HepG2 (cell line): ENCODE measurements around the gene PRKCSH. TPM values are rescaled to one million over a fixed set of nuclear protein-coding genes. Genes with fewer than 3 reads are reported as not detected.

ENCODE experiments used
- ATAC-seq: fragments of 200-7000 bp; cut with Tn5 transposase; 3 replicates; pipeline ENCODE4 v1.9.1; 2020; ENCODE audit warnings: mild to moderate bottlenecking, moderate library complexity
- BruUV-seq: library from RNA; stranded (reverse); fragments of 400-500 nt; replicated peaks from 2 replicates; lab custom pipeline; 2021; lab: Mats Ljungman, UMichigan
- CTCF ChIA-PET: fragments of 300-600 bp; formaldehyde crosslinking; extraction: SDS; loops from one replicate; lab custom pipeline; 2021; ENCODE audit warnings: low total read pairs, inconsistent platforms, low intra/inter-chr PET ratio; lab: Yijun Ruan, JAX
- POLR2A ChIA-PET: fragments of 350-600 bp; sonication (Branson Sonifier 250); formaldehyde crosslinking; loops from one replicate; lab custom pipeline; 2020; ENCODE audit warnings: antibody characterized with exemption, inconsistent platforms; lab: Yijun Ruan, JAX
- DNase-seq: peaks from one replicate; pipeline ENCODE4 v3.0.0-alpha.2; 2015; ENCODE audit warnings: low spot score
- FAIRE-seq: peaks from 3 replicates; lab custom pipeline; 2011; peaks lifted over from hg19 to GRCh38; lab: Jason Lieb, UNC
- H2AFZ ChIP-seq: one replicate; pipeline ENCODE4 v1.6.1; 2011; ENCODE audit warnings: low read length, inconsistent platforms
- H3K27ac ChIP-seq: fragments of 300-600 bp; 3 replicates; pipeline ENCODE4 v1.8.0; 2011; ENCODE audit warnings: mixed run types, mild to moderate bottlenecking, mixed read lengths, low read length, inconsistent platforms; ENCODE audit not compliant: insufficient read depth; ENCODE audit errors: extremely low read length
- H3K27me3 ChIP-seq, 2 experiments: fragments of 200-600 bp in 1 of 2; 2 replicates in 1 of 2; 3 replicates in 1 of 2; pipeline versions ENCODE4 v1.6.0 to v1.8.0; 2011; ENCODE audit warnings: low read length in 2 of 2, mild to moderate bottlenecking in 2 of 2, moderate library complexity in 2 of 2, inconsistent platforms in 1 of 2; ENCODE audit not compliant: insufficient read depth in 2 of 2, control insufficient read depth in 1 of 2
- H3K36me3 ChIP-seq, 2 experiments: fragments of 200-600 bp in 1 of 2; replicated peaks in 1 of 2; 2 replicates in 1 of 2; 3 replicates in 1 of 2; pipeline versions ENCODE4 v1.5.1 to v1.8.0; 2011; ENCODE audit warnings: low read length in 2 of 2, inconsistent platforms in 1 of 2; ENCODE audit not compliant: insufficient read depth in 2 of 2, control insufficient read depth in 1 of 2
- H3K4me1 ChIP-seq: 2 replicates; pipeline ENCODE4 v1.5.1; 2012; ENCODE audit warnings: low read length, inconsistent platforms; ENCODE audit not compliant: insufficient read depth
- H3K4me2 ChIP-seq: 2 replicates; pipeline ENCODE4 v1.6.0; 2011; ENCODE audit warnings: low read depth, low read length, inconsistent platforms
- H3K4me3 ChIP-seq, 3 experiments: fragments of 200-600 bp in 1 of 3; sonication (generic), shearing (Covaris generic) in 1 of 3; replicated peaks in 1 of 3; 2 replicates each; pipeline ENCODE4 v1.5.1; 2011 to 2016; ENCODE audit warnings: low read length in 3 of 3, inconsistent platforms in 2 of 3, low read depth in 2 of 3, mild to moderate bottlenecking in 2 of 3, control low read depth in 1 of 3, mixed read lengths in 1 of 3; ENCODE audit not compliant: insufficient read depth in 1 of 3
- H3K79me2 ChIP-seq: one replicate; pipeline ENCODE4 v1.6.1; 2011; ENCODE audit warnings: low read length, inconsistent platforms; ENCODE audit not compliant: insufficient read depth
- H3K9ac ChIP-seq: 2 replicates; pipeline ENCODE4 v1.6.0; 2011; ENCODE audit warnings: mild to moderate bottlenecking, low read depth, low read length, inconsistent platforms; ENCODE audit not compliant: insufficient read depth
- H3K9me3 ChIP-seq: 2 replicates; pipeline ENCODE4 v1.5.1; 2012; ENCODE audit warnings: mild to moderate bottlenecking, low read length
- H4K20me1 ChIP-seq: 2 replicates; pipeline ENCODE4 v1.6.0; 2011; ENCODE audit warnings: inconsistent platforms, mild to moderate bottlenecking, low read length, moderate library complexity; ENCODE audit not compliant: insufficient read depth
- AGO2 ChIP-seq: fragments of 200-400 bp; formaldehyde crosslinking; optimal IDR thresholded peaks from 2 replicates; pipeline ENCODE3; 2017; ENCODE audit warnings: mild to moderate bottlenecking, low read depth, low read length, moderate library complexity
- MBNL3 ChIP-seq: fragments of 250-450 bp; sonication (Bioruptor Pico); conservative IDR thresholded peaks from 2 replicates; pipeline ENCODE4 v1.8.0; 2022; ENCODE audit warnings: mild to moderate bottlenecking, inconsistent platforms
- POLR2G ChIP-seq: fragments of 200-400 bp; formaldehyde crosslinking; IDR thresholded peaks from 2 replicates; pipeline ENCODE4 v1.6.1; 2018; ENCODE audit warnings: mild to moderate bottlenecking, low read depth, low read length, moderate library complexity
- TBP ChIP-seq: sonication (generic); formaldehyde crosslinking; IDR thresholded peaks from 2 replicates; pipeline ENCODE4 v1.5.0; 2020; ENCODE audit warnings: missing genetic modification reagents
- ZNF850 ChIP-seq: sonication (generic); formaldehyde crosslinking; conservative IDR thresholded peaks from 2 replicates; pipeline ENCODE4 v1.9.0; 2021; ENCODE audit warnings: mild to moderate bottlenecking, missing genetic modification reagents
- WGBS: methylation state at CpG from one replicate; pipeline ENCODE4 v1.1.6; 2017; ENCODE audit warnings: low lambda C conversion rate; 5-methylcytosine and 5-hydroxymethylcytosine counted together
- in situ Hi-C: cut with HindIII; loops from 2 replicates; pipeline ENCODE4 v1.10.0; 2017; ENCODE audit warnings: low pct_unique_long_range_greater_than_20kb; ENCODE audit not compliant: extremely low pct_ligation_motif_present
- intact Hi-C: fragments of 100-400 bp; cut with micrococcal nuclease; formaldehyde crosslinking; loops from one replicate; pipeline ENCODE4 v1.10.0; 2022; ENCODE audit not compliant: unreplicated experiment
- polyA plus RNA-seq, 8 experiments: library from polyadenylated mRNA; depleted of rRNA in 3 of 8; stranded (reverse) in 7 of 8; unstranded in 1 of 8; fragments of >200 nt; fragmentation: Illumina TruSeq in 4 of 8; extraction: Trizol in 4 of 8; gene quantifications; 2 replicates each; pipeline versions ENCODE4 v1.2.1 to v1.2.3, GENCODE V29; 2011 to 2016; ENCODE audit warnings: low read depth in 4 of 8, missing spikeins in 1 of 8, mixed read lengths in 1 of 8; ENCODE audit not compliant: insufficient read depth in 1 of 8
- total RNA-seq, 5 experiments: library from RNA; depleted of rRNA; stranded (reverse); fragments of >200 nt; fragmentation: Illumina TruSeq; extraction: Trizol; gene quantifications; 2 replicates each; pipeline ENCODE4 v1.2.3, GENCODE V29; 2016; ENCODE audit warnings: low read depth in 1 of 5
- TF ChIP-seq, protein P1 (sequence below): IDR thresholded peaks from 2 replicates; pipeline ENCODE4 v1.6.1; 2016; ENCODE audit warnings: missing compliant biosample characterization, missing genetic modification reagents, borderline replicate concordance
- TF ChIP-seq, protein P2 (sequence below): sonication (generic); formaldehyde crosslinking; IDR thresholded peaks from 2 replicates; pipeline ENCODE4 v1.5.1; 2020; ENCODE audit warnings: mild to moderate bottlenecking, missing genetic modification reagents

The PRKCSH gene
- total and polyA plus RNA-seq, 2 of the 13 experiments (the other 11 are each of a cell fraction or from before 2014, with no cell fraction given): 85.1 to 125 TPM

GRCh38 chr19:11450570-11451326 lies 15.3 kb downstream of the PRKCSH start:
- 96% methylated on average over 15 of the region's 21 CpGs for WGBS
- no TSS peak for BruUV-seq
- H3K4me2 ChIP-seq: no peak overlapping the region
- FAIRE-seq (no peak), DNase-seq (no peak)
- no peaks in the 10 kb centered on the region for H3K79me2 ChIP-seq
- no peak overlapping the region for H2AFZ ChIP-seq
- H3K9me3 ChIP-seq: no peaks in the 10 kb centered on the region
- H4K20me1 ChIP-seq: peaks cover 6% of the 10 kb centered on the region; the same call in 1 of the 2 replicates
- TF ChIP-seq POLR2G (0 out of 2 replicates have a peak, but pooled peaks have one; percentile 19), ZNF850 (CRISPR knock-in tag) (no peak), MBNL3 (CRISPR knock-in tag) (no peak), TBP (CRISPR knock-in tag) (no peak), AGO2 (peak; percentile 78)
- TF ChIP-seq, protein P1, sequence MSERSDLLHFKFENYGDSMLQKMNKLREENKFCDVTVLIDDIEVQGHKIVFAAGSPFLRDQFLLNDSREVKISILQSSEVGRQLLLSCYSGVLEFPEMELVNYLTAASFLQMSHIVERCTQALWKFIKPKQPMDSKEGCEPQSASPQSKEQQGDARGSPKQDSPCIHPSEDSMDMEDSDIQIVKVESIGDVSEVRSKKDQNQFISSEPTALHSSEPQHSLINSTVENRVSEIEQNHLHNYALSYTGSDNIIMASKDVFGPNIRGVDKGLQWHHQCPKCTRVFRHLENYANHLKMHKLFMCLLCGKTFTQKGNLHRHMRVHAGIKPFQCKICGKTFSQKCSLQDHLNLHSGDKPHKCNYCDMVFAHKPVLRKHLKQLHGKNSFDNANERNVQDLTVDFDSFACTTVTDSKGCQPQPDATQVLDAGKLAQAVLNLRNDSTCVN: no peak
- TF ChIP-seq, protein P2, sequence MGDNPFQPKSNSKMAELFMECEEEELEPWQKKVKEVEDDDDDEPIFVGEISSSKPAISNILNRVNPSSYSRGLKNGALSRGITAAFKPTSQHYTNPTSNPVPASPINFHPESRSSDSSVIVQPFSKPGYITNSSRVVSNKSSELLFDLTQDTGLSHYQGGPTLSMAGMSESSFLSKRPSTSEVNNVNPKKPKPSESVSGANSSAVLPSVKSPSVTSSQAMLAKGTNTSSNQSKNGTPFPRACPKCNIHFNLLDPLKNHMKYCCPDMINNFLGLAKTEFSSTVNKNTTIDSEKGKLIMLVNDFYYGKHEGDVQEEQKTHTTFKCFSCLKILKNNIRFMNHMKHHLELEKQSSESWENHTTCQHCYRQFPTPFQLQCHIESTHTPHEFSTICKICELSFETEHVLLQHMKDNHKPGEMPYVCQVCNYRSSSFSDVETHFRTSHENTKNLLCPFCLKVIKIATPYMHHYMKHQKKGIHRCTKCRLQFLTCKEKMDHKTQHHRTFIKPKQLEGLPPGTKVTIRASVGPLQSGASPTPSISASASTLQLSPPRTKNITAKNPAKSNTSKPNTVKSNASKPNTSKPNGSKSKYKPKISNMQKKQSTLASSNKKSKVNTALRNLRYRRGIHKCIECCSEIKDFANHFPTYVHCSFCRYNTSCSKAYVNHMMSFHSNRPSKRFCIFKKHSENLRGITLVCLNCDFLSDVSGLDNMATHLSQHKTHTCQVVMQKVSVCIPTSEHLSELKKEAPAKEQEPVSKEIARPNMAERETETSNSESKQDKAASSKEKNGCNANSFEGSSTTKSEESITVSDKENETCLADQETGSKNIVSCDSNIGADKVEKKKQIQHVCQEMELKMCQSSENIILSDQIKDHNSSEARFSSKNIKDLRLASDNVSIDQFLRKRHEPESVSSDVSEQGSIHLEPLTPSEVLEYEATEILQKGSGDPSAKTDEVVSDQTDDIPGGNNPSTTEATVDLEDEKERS: no peak
- TF ChIP-seq, all 625 proteins: peak for 2
- no peak for ATAC-seq
- CTCF ChIA-PET: no interaction called here
- Histone ChIP-seq H3K4me1 (peaks cover 18% of the 10 kb centered on the region), H3K36me3 (peaks cover 12 to 24% of the 10 kb centered on the region in 2 experiments; a peak in 3 of 5 replicates), H3K9ac (no peak overlapping the region), H3K27ac (no peak overlapping the region), H3K4me3 (no peak overlapping the region), H3K27me3 (peaks cover 0 to 2% of the 10 kb centered on the region in 2 experiments; a peak in 1 of 5 replicates)
- POLR2A ChIA-PET: interaction anchor here (1.3 kb wide), 1 partner anchor 10 kb away, joined by 4 read pairs; no protein-coding TSS in a partner anchor
- in situ Hi-C loops: loop anchor here (10.0 kb wide), 1 partner anchor 166 kb away; no protein-coding TSS in a partner anchor
- intact Hi-C loops: no loop called here
